GM18907 (cell line): ENCODE data around the gene AQP2.

Experiments
- ATAC-seq: cut with Tn5 transposase; IDR thresholded peaks from one replicate; pipeline ENCODE4 v1.9.1; 2021; ENCODE audit warnings: mild to moderate bottlenecking, moderate library complexity; ENCODE audit not compliant: unreplicated experiment

The AQP2 gene

GRCh38 chr12:49967777-49968250, 17.3 kb downstream of the AQP2 start:
- no peak for ATAC-seq

GRCh38 chr12:49968471-49968870, 17.9 kb downstream of the AQP2 start:
- ATAC-seq = no peak

- no peak for ATAC-seq
Observed at GRCh38 chr12:49969027-49969426, 18.5 kb downstream of the AQP2 start.

GRCh38 chr12:49969651-49970429, 19.3 kb downstream of the AQP2 start:
- no peak for ATAC-seq

- ATAC-seq = no peak
Observed at GRCh38 chr12:49970658-49971057, 20.1 kb downstream of the AQP2 start.

- ATAC-seq = no peak
Observed at GRCh38 chr12:49971141-49971540, 20.6 kb downstream of the AQP2 start.

- no peak for ATAC-seq
Observed at GRCh38 chr12:49972129-49972528, 21.6 kb downstream of the AQP2 start.

- ATAC-seq = no peak
Observed at GRCh38 chr12:49972641-49973360, 22.3 kb downstream of the AQP2 start, which contains the start of gene AQP6. TSS of gene AQP6 (plus strand) at chr12:49972947. CDS start at chr12:49973174, 227 bp downstream.

GRCh38 chr12:49973361-49973830, 22.9 kb downstream of the AQP2 start:
- ATAC-seq = no peak

- ATAC-seq = no peak
Observed at GRCh38 chr12:49974231-49974675, 23.7 kb downstream of the AQP2 start.

- no peak for ATAC-seq
Observed at GRCh38 chr12:49974677-49975317, 24.3 kb downstream of the AQP2 start.

- no peak for ATAC-seq
Observed at GRCh38 chr12:49975318-49975761, 24.8 kb downstream of the AQP2 start.

- ATAC-seq = no peak
Observed at GRCh38 chr12:49976557-49976956, 26.0 kb downstream of the AQP2 start.

GRCh38 chr12:49978125-49978524, 27.6 kb downstream of the AQP2 start:
- no peak for ATAC-seq

- no peak for ATAC-seq
Observed at GRCh38 chr12:49979016-49979586, 28.6 kb downstream of the AQP2 start.

- ATAC-seq = no peak
Observed at GRCh38 chr12:49979791-49980190, 29.3 kb downstream of the AQP2 start.

- no peak for ATAC-seq
Observed at GRCh38 chr12:49980501-49981349, 30.2 kb downstream of the AQP2 start.

- ATAC-seq = no peak
Observed at GRCh38 chr12:49982246-49983087, 31.9 kb downstream of the AQP2 start.

- ATAC-seq = no peak
Observed at GRCh38 chr12:49983892-49984291, 33.4 kb downstream of the AQP2 start.
